Thyroid gland (tissue), 4 donors: ENCODE results near the gene SPG7. TPM values are rescaled to one million over a fixed set of nuclear protein-coding genes. Genes with fewer than 3 reads are reported as not detected.

Source experiments
- DNase-seq, 2 donors: peaks; one replicate each; pipeline ENCODE4 v3.0.0-alpha.2; 2019
- H3K27ac ChIP-seq, 3 donors: fragments of 200-600 bp; sonication (generic); 1 replicate in 2 of 3; 2 replicates in 1 of 3; pipeline ENCODE4 v1.5.1; 2016 to 2019; ENCODE audit warnings: mild to moderate bottlenecking in 1 of 3, moderate library complexity in 1 of 3
- H3K27me3 ChIP-seq: fragments of 200-600 bp; sonication (generic); one replicate; pipeline ENCODE4 v1.5.1; 2019
- H3K36me3 ChIP-seq, 2 donors: fragments of 200-600 bp; sonication (generic); one replicate each; pipeline ENCODE4 v1.5.1; 2016 to 2019
- H3K4me1 ChIP-seq, 2 donors: fragments of 200-600 bp; sonication (generic); one replicate each; pipeline ENCODE4 v1.5.1; 2017 to 2019
- H3K4me3 ChIP-seq, 3 donors: fragments of 200-600 bp; sonication (generic); replicated peaks in 1 of 3; 1 replicate in 2 of 3; 2 replicates in 1 of 3; pipeline ENCODE4 v1.5.1; 2016; ENCODE audit warnings: mild to moderate bottlenecking in 1 of 3
- H3K9me3 ChIP-seq: fragments of 200-600 bp; sonication (generic); one replicate; pipeline ENCODE4 v1.5.1; 2017
- POLR2A ChIP-seq, 2 donors: fragments of 450-650 bp; IDR thresholded peaks; one replicate each; pipeline ENCODE4 v1.6.1; 2017; ENCODE audit warnings: antibody characterized with exemption in 2 of 2, mild to moderate bottlenecking in 2 of 2, moderate library complexity in 1 of 2
- WGBS, 2 donors: methylation state at CpG; one replicate each; pipeline ENCODE4 v1.1.5; 2017; 5-methylcytosine and 5-hydroxymethylcytosine counted together
- intact Hi-C: fragments of 100-400 bp; cut with DNase I; formaldehyde crosslinking; loops from one replicate; pipeline ENCODE4 v1.15.1; 2023
- total RNA-seq, 4 donors: library from RNA; depleted of rRNA; stranded (reverse); fragments of >200 nt; gene quantifications; one replicate each; pipeline ENCODE4 v1.2.3, GENCODE V29; 2016
- TF ChIP-seq, protein P1 (sequence below), 6 experiments: fragments of 200-600 bp in 3 of 6; fragments of 450-650 bp in 3 of 6; sonication (generic) in 3 of 6; IDR thresholded peaks; one replicate each; pipeline ENCODE4 v1.5.1; 2016 to 2019; ENCODE audit warnings: antibody characterized with exemption in 6 of 6, mild to moderate bottlenecking in 2 of 6, inconsistent platforms in 1 of 6, moderate library complexity in 1 of 6

Gene SPG7
- total RNA-seq, 4 donors from 2014 or later, result 218 to 392 (median 285) TPM

GRCh38 chr16:89596061-89596689 is 88.0 kb downstream of the SPG7 start:
- no peaks in the 10 kb centered on the region for H3K27me3 ChIP-seq
- no peaks in the 10 kb centered on the region for H3K4me1 ChIP-seq
- WGBS, 2 donors, result 90 to 91% methylated on average over 7 to 8 of the region's 25 CpGs
- H3K9me3 ChIP-seq, result no peaks in the 10 kb centered on the region
- H3K27ac ChIP-seq, result no peak overlapping the region
- no peak overlapping the region for H3K4me3 ChIP-seq
- TF ChIP-seq, protein P1, sequence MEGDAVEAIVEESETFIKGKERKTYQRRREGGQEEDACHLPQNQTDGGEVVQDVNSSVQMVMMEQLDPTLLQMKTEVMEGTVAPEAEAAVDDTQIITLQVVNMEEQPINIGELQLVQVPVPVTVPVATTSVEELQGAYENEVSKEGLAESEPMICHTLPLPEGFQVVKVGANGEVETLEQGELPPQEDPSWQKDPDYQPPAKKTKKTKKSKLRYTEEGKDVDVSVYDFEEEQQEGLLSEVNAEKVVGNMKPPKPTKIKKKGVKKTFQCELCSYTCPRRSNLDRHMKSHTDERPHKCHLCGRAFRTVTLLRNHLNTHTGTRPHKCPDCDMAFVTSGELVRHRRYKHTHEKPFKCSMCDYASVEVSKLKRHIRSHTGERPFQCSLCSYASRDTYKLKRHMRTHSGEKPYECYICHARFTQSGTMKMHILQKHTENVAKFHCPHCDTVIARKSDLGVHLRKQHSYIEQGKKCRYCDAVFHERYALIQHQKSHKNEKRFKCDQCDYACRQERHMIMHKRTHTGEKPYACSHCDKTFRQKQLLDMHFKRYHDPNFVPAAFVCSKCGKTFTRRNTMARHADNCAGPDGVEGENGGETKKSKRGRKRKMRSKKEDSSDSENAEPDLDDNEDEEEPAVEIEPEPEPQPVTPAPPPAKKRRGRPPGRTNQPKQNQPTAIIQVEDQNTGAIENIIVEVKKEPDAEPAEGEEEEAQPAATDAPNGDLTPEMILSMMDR (IDR thresholded peaks at IDR 0.05), result no peak
- no peak for TF ChIP-seq POLR2A (IDR thresholded peaks at IDR 0.05)
- DNase-seq, result no peak
- intact Hi-C loops, result no loop called here
- no peaks in the 10 kb centered on the region for H3K36me3 ChIP-seq

DNA sequence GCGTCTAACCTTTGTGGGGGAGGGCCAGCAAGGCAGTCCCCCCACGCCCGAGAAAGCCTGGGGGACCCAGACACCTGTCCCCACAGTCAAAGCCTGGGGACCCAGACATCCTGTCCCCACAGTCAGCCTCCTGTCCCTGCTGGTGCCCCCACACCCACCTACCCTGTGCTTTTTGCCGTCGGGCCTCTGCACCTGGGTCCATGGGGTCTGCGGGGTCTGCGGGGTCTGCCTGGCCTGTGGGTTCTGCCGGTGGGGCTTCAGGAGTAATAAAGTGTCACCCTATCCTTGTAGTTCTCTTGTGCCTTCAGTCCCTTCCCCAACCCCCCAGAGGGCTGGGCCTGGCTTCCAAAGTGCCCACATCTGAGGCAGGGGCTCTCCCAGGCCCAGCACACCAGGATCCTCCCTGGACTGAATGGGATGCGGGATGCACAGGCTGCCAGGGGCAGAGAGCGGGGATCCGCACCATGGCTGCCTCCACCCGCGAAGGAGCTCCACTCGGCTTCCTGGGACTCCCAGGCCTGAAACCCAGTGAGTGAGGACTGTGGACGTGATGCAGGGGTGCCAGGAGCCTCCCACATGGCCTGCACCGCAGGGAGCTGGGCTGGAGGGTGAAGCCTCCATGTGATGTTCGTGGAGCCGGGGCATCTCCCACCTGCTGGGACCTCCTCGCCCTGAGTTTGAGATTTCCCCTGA is 88.9 kb downstream of the SPG7 start:
- WGBS, 2 donors, result 81 to 90% methylated on average over 12 of the region's 19 CpGs
- Histone ChIP-seq H3K36me3 (no peaks in the 10 kb centered on the region), H3K4me3 (no peak overlapping the region), H3K9me3 (no peaks in the 10 kb centered on the region), H3K27ac (no peak overlapping the region), H3K27me3 (no peaks in the 10 kb centered on the region), H3K4me1 (peaks cover 0 to 1% of the 10 kb centered on the region in 2 donors)
- intact Hi-C loops, result no loop called here
- DNase-seq, result no peak
- TF ChIP-seq POLR2A (IDR thresholded peaks at IDR 0.05), result no peak
- TF ChIP-seq, protein P1 (IDR thresholded peaks at IDR 0.05), result no peak

- no peak for DNase-seq
- intact Hi-C loops, result no loop called here
- TF ChIP-seq, protein P1 (IDR thresholded peaks at IDR 0.05), result no peak
- no peak for TF ChIP-seq POLR2A (IDR thresholded peaks at IDR 0.05)
- 48 to 100% methylated on average over 2 to 4 of the region's 14 CpGs for WGBS, 2 donors
- no peaks in the 10 kb centered on the region for H3K27me3 ChIP-seq
- no peak overlapping the region for H3K27ac ChIP-seq
- peaks cover 0 to 9% of the 10 kb centered on the region in 2 donors for H3K4me1 ChIP-seq
- no peaks in the 10 kb centered on the region for H3K36me3 ChIP-seq
- no peaks in the 10 kb centered on the region for H3K9me3 ChIP-seq
- no peak overlapping the region for H3K4me3 ChIP-seq
These were observed 90.0 kb downstream of the SPG7 start for GRCh38 chr16:89598199-89598598.

- Histone ChIP-seq H3K27me3 (no peaks in the 10 kb centered on the region), H3K36me3 (no peaks in the 10 kb centered on the region), H3K4me1 (peaks cover 0 to 9% of the 10 kb centered on the region in 2 donors), H3K9me3 (no peaks in the 10 kb centered on the region), H3K27ac (no peak overlapping the region), H3K4me3 (no peak overlapping the region)
- 23 to 28% methylated on average over 2 to 5 of the region's 8 CpGs for WGBS, 2 donors
- intact Hi-C loops, result no loop called here
- DNase-seq, result no peak
- TF ChIP-seq, protein P1 (IDR thresholded peaks at IDR 0.05), result no peak
- TF ChIP-seq POLR2A (IDR thresholded peaks at IDR 0.05), result no peak
These were observed 91.3 kb downstream of the SPG7 start for GRCh38 chr16:89599451-89599858.

- no peak overlapping the region for H3K27ac ChIP-seq
- no peaks in the 10 kb centered on the region for H3K36me3 ChIP-seq
- no peaks in the 10 kb centered on the region for H3K27me3 ChIP-seq
- no peaks in the 10 kb centered on the region for H3K9me3 ChIP-seq
- H3K4me1 ChIP-seq, result peaks cover 0 to 9% of the 10 kb centered on the region in 2 donors
- no peak for DNase-seq
- intact Hi-C loops, result no loop called here
- TF ChIP-seq POLR2A (IDR thresholded peaks at IDR 0.05), result no peak
- TF ChIP-seq, protein P1 (IDR thresholded peaks at IDR 0.05), result no peak
- 88 to 91% methylated on average over 7 to 10 of the region's 10 CpGs for WGBS, 2 donors
- H3K4me3 ChIP-seq, result no peak overlapping the region
These were observed 91.7 kb downstream of the SPG7 start for GRCh38 chr16:89599902-89600301.
